Tibial nerve (tissue), 4 donors: Measurements from ENCODE around the gene TSC22D4.

Experiments
- EP300 ChIP-seq, 2 donors: sonication (generic); formaldehyde crosslinking; IDR thresholded peaks; one replicate each; pipeline ENCODE4 v1.6.1; 2017; ENCODE audit warnings: antibody characterized with exemption in 2 of 2, mild to moderate bottlenecking in 1 of 2
- POLR2A ChIP-seq, 2 donors: fragments of 450-650 bp; IDR thresholded peaks; one replicate each; pipeline ENCODE4 v1.6.1; 2017; ENCODE audit warnings: antibody characterized with exemption in 2 of 2, mild to moderate bottlenecking in 2 of 2, moderate library complexity in 2 of 2
- TF ChIP-seq, protein P1 (sequence below), 5 experiments: fragments of 200-600 bp in 3 of 5; fragments of 450-650 bp in 2 of 5; sonication (generic) in 3 of 5; IDR thresholded peaks; one replicate each; pipeline ENCODE4 v1.5.1; 2016 to 2019; ENCODE audit warnings: antibody characterized with exemption in 5 of 5, mild to moderate bottlenecking in 3 of 5, moderate library complexity in 2 of 5

DNA sequence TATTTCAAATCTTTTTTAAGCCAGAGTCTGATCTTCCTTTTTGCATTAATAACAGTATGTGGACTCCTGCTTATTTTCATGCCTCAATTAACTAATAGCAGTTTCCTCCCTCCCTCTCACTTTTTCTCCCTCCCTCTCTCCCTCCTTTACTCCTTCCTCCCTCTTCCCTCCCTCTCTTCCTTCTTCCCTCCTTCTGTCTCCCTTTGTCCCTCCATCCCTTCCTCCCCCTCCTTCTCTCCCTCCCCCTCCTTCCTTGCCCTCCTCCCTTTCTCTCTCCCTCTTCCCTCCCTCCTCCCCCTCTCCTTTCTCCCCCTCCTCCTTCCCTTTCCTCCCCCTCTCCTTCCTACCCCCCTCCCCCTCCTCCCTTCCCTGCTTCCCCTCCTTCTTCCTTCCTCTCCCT, 52.5 kb downstream of the TSC22D4 start:
- TF ChIP-seq, protein P1, sequence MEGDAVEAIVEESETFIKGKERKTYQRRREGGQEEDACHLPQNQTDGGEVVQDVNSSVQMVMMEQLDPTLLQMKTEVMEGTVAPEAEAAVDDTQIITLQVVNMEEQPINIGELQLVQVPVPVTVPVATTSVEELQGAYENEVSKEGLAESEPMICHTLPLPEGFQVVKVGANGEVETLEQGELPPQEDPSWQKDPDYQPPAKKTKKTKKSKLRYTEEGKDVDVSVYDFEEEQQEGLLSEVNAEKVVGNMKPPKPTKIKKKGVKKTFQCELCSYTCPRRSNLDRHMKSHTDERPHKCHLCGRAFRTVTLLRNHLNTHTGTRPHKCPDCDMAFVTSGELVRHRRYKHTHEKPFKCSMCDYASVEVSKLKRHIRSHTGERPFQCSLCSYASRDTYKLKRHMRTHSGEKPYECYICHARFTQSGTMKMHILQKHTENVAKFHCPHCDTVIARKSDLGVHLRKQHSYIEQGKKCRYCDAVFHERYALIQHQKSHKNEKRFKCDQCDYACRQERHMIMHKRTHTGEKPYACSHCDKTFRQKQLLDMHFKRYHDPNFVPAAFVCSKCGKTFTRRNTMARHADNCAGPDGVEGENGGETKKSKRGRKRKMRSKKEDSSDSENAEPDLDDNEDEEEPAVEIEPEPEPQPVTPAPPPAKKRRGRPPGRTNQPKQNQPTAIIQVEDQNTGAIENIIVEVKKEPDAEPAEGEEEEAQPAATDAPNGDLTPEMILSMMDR (IDR thresholded peaks at IDR 0.05), result no peak
- no peak for TF ChIP-seq EP300 (IDR thresholded peaks at IDR 0.05)
- no peak for TF ChIP-seq POLR2A (IDR thresholded peaks at IDR 0.05)
